ENCODE data around the gene SETD3.
A peak's percentile ranks its signal among the peaks of the same experiment; 100 is the strongest.

Gene SETD3

DNA sequence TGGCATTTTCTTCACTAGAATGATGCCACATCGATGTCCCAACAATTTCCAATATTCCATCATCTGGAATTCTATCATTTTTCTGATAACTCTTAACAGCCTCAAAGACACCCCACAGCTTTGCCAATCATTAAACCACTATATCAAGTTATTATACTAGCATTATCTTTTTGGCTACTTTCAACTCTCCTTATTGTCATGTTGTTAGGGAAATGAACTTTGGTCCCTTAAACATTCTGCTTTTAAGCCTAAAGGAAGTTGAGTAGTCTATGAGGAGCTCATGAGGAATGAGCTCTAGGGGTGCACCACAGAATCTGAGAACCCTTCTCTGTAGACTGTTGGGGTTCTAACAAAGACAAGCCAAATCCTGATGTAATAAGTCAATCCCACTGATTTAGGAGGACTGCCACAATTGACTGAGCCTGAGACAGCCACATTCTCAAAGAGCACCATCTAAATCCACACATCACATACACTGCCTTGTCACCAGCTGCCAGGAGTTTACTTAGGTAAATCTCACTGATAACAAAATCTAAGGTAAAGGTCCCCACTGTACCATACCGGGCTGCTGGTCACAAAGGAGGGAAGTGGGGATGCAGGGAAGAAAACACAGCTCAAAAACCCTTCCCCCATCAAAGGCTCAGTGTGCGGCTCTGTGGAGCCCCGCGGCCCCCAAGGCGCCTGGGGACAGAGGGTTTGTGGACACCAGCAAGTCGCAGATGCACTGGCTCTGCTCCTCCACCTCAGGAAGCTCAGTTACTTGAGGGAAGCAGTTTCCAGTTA is 58.2 kb downstream of the SETD3 start:
- ATAC-seq = no peak

DNA sequence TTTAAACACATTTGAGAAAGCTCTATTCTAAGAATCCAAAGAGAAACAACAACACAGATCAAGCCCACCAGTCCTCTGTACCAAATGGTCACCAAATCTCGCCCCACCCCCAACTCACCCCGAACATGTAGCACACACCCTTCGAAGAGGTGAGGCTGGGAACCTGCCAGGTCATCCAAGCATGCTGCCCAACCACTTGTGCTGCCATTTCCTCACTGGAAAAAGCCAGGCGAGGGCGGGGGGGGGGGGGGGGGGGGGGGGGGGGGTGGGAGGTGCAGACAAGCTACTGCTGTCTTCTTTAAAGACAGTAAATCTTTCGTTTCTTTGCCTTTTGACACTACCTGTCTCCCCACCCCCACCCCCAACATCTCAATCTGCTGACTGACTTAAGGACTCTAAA is 59.9 kb downstream of the SETD3 start:
- ATAC-seq = no peak

DNA sequence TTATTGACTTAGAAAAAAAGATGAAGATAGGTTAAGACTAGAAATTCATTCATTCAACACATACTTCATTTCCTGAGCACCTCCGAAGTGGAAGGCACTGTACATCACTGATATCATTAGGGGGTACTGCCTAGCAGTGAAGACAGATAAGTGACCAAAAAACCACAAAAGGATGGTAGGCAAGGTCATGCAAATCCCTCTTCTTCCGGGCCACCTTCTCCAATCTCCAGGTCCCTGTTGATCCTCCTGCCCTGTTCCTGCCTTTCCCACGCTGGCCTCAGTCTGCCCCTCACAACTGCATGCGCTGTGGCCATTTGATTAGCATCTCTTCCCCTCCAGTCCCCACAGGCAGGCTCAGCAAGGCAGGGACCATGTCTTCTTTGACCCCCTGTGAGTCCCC is 60.8 kb downstream of the SETD3 start:
- no peak for ATAC-seq

DNA sequence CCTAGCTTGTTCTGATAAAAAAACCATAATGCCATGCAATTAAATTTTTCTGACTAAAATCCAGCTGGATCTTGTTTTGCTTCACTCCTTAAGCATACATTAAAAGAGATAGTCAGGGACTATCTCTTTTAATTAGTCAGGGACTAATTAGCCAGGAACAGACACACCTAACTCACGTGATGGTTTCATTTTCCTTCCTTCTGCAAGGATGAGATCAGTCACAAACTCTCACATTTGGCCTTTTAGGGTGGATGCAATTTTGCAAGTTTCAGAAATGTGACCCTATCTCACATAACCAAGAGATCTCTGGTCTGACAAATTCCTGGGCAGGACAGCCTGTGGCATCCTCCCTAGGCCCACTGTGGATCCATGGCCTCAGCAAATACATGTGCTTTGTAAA is 62.4 kb downstream of the SETD3 start:
- ATAC-seq = no peak

DNA sequence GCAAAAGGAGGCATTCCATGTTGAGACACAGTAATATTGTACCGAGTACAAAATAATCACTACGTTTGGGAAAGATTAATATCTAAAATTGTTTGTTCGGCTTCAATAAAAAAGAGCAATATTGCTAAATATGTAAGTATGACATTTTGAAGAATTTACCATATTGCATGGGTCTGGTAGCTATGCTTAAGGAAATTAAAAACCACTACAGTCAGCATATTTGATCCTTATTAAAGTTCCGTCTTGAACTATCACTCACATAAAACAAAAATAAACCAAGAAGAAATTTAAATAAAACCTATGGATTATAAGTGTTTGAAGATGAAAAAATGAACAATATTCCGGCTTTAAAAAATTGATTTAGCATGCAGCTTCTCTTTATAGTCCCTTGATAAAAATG is 63.8 kb downstream of the SETD3 start:
- no peak for ATAC-seq

DNA sequence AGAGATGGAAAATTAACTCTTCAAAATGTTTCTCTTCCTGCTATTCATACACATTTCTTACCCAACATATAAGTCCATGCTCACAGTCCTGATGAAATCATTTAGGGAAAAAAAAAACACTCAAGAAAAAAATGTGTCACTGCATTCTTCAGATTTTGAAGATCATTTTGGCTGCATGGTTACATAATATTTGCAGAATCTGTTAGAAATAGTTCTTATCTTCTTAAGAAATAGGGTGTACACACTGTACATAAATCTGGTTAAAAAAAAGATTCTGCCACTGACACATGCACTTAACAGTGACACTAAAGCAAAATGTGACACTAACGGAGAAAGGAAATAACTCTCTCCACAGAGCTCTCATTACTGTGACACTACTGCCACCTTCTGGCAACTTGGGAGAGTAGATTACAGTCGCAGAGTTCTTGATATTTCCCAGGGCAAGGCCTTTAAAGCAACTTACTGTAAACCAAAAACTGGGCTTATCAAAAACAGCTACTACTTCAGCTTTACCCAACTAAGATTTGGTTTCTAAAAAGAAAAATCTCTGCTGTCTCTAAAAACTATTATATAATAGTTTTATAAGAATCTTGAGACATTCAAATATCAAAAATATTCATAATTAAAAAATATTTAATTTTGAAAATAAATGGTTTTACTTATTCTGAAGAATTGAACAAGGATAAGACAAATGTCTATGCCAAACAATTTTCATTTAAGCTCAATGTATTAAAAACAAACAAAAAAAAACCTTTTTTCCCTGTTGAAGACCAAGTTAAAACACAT is 65.0 kb downstream of the SETD3 start:
- peak; percentile 82 to 91 for ATAC-seq

DNA sequence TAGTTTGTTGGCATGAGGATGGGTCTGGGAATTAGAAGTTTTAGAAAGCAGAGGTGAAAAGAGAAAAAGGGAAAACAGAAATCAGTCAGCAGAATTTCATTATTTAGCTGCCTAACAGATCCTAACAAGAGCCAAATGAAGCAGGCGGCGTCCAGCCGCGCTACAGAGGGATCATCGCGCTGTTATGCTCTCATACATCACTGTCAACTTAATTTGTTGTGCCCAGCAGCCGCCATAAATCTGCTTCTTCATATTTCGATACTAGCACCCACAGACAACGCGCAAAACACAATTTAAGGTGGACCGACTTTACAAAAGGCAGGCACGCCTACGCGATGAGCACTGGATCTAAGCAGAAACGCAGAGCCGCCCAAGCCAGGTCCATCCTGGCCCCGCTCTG is 66.7 kb downstream of the SETD3 start:
- no peak for ATAC-seq

DNA sequence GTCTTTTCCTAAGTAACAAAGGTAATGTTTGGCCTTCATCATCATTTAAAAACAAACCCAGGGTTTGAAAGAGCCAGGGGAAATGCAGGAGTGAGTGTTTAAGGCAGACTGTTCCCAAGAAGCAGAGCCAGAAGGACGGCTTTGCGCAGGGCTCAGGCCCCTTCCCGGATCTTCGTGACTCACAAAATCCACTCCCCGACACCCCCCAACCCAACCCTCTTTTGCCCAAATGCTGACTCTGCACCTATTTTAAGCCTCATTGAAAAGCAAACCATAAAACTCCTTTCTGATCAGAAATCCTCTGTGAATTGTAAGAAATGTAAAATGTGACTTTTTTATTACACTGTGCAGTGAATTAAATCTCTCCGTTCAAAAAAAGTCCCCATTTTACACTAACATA is 67.5 kb downstream of the SETD3 start:
- ATAC-seq = no peak

DNA sequence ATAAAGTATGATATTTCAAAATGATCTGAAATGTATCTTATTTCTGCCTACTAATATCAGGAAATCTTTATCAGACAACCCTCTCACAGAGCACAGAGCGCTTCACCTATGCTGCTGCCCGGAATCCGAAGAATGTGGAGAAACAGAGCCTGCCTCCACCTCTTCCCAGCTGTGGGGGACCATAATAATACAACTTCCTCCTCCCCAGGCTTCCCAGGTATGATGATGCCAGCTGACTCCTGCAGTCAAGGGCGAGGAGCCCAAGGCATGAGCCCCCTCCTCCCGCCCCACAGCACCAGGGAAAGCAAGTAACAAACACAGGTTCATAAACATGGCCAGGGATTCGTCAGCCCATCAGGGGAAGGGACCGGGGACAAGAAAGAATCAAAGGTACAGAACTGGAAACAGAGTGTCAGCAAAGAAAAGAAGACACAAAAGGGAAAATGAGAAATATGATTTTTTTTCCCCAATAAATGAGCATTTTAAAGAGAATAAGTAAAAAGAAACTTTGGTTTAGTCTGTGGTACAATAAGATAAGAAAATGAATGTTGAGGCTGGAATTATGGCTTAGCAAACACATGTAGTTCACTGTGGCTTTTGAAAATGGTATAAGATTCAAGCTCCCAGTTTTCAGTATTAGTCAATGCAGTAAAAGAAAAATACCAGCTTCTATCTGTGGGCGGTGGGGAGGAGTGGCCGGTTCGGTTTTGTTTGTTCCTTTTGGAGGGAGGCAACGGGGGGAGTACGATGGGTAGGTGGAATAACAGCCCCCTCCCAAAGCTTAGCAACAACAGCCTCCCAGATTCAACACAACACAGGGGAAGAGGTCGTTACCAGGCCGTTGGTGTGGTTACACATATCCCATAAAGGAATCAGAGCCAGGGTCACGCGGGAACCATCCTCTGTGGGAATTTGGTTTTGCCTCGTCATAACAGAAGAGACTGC is 68.3 kb downstream of the SETD3 start:
- peak in 1 of 2 donors; percentile 13 for ATAC-seq

DNA sequence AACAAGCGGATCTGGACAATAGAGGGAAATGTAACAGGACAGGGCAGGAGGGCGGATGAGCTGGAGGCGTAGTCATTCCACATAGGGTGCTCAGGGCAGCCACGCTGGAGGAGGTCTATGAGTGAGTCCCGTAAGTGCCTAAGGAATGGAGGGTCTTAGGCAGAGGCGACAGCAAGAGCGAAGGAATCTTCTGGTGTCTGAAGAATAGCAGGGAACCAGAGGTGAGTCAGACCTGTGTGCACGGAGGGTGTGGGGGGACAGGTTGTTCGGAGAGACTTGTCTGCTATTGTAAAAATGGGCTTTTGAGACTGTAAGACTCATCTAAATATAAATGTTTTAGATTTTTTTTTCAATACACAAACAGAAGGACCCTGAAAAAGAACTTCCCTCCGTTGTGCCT is 70.6 kb downstream of the SETD3 start:
- ATAC-seq = no peak

DNA sequence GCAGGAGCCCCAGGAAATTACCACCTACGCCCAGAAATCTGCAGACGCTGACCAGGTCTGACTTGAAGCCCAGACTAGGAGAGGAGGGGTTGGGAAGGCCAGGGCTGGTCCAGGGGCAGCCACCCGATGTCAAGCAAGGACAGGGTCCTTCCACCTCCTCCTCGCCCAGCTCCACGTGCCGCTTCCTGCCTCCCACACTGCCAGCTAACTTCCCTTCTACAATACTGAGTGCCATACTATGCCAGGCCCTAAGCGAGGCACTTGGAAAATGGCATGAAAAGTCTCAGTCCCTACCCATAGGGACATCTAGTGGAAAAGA is 71.7 kb downstream of the SETD3 start:
- ATAC-seq = no peak

DNA sequence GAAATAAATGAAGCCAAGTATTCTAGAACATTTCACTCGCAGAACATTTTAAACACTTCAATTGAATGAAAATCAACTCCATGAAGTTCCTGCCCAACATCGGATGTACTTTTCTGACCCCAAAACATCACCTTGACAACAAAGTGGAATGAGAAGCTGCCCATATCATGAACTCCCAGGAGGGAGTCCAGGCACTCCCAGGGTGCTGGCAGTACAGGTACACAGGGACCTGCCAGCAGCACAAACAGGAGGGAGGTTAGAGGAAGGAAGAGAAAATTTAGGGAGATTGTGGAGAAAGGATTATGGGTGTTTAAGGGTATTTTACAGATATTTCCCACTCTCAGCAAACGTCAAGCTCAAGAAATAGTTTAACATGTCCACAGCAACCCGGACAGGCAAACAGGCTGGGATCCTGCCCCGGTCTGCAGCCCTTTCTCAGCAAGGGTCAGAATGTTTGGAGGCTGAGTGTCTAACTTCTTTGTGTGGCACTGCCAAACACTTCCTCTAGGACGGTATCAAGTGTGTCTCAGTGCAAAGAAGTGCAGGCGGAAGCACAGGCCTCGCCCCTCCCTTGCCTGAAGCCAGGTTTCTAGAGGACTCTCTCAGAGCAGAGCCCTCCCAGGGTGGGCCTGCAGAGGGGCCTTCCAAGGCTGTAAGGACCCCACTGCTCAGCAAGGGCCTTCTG is 72.2 kb downstream of the SETD3 start:
- no peak for ATAC-seq

DNA sequence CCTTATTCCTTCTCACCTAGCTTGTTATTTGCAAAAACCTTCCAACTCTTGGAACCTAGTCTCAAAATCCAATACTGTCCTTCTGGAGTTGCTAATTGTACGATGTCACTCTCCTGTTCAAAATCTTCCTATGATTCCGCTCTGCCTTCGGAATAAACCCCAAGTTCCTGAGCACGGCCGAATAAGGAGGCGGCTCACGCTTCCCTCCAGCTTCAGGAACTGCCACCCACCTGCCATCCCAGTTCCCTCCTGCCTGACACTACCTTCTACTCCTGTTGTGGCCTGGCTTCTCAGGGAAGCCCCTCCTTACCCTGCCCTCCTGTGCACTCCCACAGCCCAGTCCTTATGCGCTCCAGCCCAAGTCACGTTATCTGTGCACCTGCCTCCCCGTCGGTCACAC is 73.2 kb downstream of the SETD3 start:
- ATAC-seq = no peak

DNA sequence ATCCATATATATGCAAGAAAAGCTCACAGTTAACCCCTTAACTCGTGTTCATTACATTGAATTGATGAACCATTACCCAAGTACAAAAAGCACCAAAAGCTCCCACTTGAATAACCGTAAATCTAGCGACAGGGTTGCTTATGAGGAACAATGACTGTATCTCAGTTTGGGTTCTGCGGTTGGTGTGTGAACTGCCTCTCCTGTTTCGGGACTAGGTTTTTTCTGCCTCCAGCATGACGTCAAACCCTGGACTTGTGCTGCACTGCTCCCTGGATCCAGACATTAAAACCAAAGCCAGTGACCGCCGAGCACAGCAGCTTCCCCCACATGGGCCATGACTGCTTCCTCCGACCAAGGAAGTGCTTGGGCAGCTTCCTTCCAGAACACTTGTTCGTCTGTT is 77.7 kb downstream of the SETD3 start:
- ATAC-seq = no peak

DNA sequence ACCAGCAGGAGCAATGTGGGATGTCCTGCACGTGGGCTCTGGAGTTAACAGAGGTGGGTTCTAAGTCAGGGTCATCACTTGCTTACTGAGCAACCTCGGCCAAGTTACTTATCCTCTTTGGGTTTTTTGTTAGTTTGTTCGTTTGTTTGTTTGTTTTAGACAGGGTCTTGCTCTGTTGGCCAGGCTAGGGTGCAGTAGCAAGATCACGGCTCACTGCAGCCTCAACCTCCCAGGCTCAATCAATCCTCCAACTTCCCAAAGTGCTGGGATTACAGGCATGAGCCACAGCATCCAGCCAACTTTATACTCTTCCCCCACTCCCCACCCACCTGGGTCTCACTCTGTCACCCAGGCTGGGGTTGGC is 78.4 kb downstream of the SETD3 start:
- no peak for ATAC-seq

DNA sequence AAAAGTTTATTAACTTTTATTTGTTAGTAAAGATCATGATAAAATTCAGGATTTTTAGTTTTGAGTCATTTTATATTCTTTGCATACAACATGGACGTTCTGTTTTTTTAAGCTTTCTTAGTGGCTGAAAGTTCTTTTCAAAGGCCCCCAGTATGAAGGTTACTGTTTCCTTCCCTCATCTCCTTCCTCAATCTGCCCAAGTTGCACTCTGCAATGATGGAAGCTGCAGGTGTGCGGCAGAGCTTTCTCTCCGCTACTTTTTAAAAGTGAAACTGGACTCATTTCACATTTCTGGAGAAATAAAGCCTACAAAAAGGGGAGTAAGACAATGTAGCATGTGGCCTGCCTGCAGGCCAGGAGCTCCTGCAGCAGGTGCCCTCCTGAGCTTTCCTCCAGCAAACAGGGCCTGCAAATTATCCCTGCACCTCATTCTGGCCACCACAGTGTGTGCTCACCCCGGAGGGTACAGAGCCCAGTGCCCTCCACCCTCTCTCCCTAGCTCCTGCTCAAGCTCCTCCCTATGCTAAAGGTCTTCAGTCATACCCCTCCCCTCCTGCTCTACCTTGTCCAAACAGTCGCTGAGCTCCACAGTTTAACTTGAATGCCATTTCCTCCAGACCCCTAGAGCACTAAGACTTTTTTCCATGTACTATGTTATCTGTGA is 78.9 kb downstream of the SETD3 start:
- no peak for ATAC-seq

DNA sequence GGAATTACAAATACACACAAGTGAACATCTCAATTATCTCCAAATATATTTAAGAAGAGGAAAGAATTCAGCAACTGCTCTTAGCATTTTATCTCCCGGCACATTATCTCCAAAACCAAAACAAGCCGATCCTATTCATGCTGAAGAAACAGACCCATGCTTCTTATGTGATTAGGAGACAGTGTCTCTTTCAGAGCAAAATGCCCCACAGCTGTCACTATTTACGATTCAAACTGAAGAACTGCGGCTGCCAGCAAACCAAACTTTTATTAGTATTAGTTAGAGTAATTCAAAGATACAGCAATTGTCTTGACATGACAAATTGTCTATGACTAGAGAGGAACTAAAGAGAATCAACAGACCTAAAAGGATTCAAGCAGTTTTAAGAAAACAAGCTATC is 79.4 kb downstream of the SETD3 start:
- no peak for ATAC-seq

DNA sequence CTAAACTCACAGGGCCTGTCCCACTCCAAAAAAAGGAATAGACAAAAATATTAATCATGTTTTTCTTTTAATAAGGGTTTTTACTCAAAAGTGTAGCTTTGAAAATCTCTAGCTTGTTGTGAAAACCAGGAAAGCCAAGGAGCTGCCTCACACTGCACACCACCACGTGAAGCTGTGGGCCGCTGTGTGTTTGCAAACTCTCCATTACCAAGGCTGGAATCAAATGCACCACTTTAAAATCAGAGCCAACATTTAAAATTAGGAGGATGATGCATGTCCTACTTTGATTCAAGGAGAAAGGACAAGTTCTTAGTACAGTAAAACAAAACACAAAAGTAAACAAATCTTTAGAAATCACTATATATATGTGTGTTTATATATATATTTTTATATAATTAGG is 83.0 kb downstream of the SETD3 start:
- no peak for ATAC-seq

DNA sequence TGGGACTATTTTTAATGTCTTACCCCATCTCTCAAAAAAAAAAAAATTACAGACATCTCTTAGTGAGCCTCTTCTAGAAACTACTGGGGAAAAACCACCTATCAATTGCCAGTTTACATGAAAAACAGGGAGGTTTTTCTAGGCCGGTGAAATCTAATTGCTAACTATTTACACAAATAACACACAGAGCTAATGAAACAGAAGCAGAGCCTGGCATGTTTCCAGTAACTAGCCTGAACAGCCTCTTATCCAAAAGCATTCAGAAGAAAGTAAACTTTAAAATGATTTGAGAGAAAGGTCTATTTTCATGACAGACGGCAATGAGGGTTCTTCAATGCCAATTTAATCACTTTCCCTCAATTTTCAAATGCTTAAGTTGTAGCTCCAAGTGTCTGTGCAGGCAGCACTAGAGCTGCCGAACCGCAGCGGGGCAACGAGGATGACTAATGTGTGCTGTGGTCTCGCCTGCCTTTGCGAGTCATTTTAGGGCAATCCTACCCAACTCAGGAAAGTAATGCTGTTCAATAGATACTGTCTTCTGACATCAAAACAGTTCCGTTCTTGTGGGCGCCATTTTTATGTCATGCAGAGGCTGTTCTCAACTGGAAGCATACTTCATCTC is 84.6 kb downstream of the SETD3 start:
- ATAC-seq = peak in 1 of 2 donors; percentile 82

DNA sequence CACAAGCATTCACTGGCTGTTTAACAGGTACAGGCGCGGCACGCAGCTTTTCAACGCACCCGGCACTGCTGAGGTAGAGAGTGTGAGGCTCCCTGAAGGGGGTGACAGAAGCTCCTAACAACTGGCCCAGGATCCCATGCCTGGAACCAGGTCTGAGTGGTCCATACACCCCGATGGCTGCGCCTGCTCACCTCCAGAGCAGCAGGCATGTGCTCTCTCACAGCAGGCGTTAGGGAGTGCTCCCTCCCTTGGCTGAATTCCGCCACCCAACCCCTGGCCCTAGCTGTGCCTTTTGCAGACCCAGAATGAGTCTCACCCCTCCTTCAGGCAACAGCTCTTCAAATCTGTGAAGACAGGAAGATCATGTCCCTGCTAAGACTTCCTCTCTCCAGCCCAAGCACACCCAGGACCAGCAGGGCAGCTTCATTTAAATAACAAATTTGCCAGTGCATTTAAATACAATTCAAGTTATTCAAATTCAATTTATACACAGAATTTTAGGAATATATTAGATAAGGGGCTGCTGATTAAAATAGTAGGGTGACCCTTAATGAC is 86.0 kb downstream of the SETD3 start:
- ATAC-seq = no peak

DNA sequence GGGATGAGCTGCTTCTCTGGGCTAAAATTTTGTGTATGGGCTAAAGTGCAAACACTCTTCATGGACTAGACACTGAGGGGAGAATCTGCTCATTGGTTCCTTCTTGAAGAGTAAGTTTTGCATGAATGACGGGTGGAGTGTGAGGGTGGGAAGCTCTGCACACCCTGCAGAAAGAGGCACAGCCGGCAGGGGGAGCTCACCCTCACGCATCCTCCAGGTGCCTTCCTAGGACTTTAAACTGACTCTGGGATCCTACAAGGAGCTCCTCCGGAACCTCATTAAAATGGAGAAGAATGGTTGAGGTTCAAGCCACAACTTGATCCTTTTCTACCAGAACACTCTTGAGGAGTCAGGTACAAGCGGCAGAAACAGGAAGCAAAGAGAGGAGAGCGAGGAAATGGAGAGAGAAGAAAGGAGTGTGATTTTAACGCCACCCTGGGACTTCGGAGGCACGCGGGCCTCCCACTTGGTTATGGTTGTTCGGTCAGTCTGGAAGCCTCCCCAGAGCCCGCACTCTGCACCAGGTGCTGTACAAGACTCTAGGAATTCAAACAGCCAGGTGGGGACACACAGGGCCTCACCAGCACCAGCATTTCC is 87.5 kb downstream of the SETD3 start:
- no peak for ATAC-seq
